BE2C (cell line): ENCODE data around the gene GNAI3.
A peak's percentile ranks its signal among the peaks of the same experiment; 100 is the strongest.

Experiments used
- DNase-seq: peaks from one replicate; pipeline ENCODE4 v3.0.0-alpha.2; 2020
- H3K27me3 ChIP-seq: fragments of 250-450 bp; sonication (Bioruptor Pico); 2 replicates; pipeline ENCODE4 v1.5.1; 2020; ENCODE audit warnings: mild to moderate bottlenecking
- H3K36me3 ChIP-seq: fragments of 250-450 bp; sonication (Bioruptor Pico); 2 replicates; pipeline ENCODE4 v1.5.1; 2020; ENCODE audit warnings: mild to moderate bottlenecking
- H3K4me1 ChIP-seq: fragments of 250-450 bp; sonication (Bioruptor Pico); 2 replicates; pipeline ENCODE4 v1.5.1; 2020
- H3K4me3 ChIP-seq: 2 replicates; pipeline ENCODE4 v1.5.1; 2011; ENCODE audit warnings: low read depth, low read length
- H3K9me3 ChIP-seq: fragments of 250-450 bp; sonication (Bioruptor Pico); 2 replicates; pipeline ENCODE4 v1.5.1; 2020
- TF ChIP-seq, protein P1 (sequence below): IDR thresholded peaks from 2 replicates; pipeline ENCODE4 v1.5.1; 2012; ENCODE audit warnings: mild to moderate bottlenecking, low read depth, low read length

Gene GNAI3

DNA sequence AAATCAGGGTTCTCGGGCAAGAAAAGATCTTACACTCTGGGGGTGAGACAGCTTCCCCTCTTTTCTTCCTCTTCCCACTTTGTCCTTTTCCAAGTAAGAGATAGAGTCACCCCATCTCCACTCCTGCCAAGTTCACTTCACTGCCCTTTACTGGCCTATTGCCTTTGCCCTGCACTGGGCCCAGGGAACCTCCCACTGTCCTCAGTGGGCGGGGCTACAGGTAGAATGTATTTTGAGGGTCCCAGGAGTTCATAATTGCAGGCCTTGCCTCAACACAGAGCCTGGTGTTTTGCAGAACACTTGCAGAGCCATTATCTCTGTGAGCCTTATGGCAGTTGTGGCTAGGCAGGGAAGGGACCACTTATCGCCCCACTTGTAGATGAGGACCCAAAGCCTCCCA lies 74.5 kb downstream of the GNAI3 start:
- TF ChIP-seq, protein P1, sequence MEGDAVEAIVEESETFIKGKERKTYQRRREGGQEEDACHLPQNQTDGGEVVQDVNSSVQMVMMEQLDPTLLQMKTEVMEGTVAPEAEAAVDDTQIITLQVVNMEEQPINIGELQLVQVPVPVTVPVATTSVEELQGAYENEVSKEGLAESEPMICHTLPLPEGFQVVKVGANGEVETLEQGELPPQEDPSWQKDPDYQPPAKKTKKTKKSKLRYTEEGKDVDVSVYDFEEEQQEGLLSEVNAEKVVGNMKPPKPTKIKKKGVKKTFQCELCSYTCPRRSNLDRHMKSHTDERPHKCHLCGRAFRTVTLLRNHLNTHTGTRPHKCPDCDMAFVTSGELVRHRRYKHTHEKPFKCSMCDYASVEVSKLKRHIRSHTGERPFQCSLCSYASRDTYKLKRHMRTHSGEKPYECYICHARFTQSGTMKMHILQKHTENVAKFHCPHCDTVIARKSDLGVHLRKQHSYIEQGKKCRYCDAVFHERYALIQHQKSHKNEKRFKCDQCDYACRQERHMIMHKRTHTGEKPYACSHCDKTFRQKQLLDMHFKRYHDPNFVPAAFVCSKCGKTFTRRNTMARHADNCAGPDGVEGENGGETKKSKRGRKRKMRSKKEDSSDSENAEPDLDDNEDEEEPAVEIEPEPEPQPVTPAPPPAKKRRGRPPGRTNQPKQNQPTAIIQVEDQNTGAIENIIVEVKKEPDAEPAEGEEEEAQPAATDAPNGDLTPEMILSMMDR: no peak

DNA sequence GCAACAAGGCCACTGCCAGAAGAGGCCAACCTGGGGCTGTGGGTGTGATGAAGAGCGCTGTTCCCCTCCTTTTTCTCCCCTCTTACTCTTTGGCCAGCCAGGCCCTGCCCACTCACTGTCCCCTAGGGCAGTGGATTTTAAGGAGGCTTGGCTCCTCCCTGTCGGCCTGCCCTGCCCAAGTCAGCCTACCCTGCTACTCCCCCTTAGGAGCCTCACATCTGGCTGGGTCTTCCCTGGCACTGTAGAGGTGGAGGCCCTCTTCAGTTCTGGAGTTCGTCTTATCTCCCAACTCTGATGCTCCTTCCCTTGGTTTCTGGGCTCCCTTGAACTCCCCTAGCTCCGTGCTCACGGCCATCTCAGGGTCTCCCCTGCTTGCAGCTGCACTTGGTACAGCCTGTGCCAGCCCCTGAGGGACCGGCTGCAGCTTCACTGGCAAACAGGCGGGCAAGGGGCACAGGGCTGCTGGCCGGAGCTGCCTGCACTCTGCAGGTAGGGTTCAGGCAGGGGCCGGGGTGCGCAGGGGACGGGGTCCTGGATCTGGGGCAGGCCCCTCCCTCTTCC lies 75.3 kb downstream of the GNAI3 start:
- H3K27me3 ChIP-seq: no peaks in the 10 kb centered on the region
- H3K4me3 ChIP-seq: no peak overlapping the region
- H3K4me1 ChIP-seq: peaks cover 42% of the 10 kb centered on the region
- TF ChIP-seq, protein P1: no peak
- DNase-seq: peak; percentile 10
- H3K9me3 ChIP-seq: no peaks in the 10 kb centered on the region
- peaks cover 40% of the 10 kb centered on the region for H3K36me3 ChIP-seq

More for the DNA sequence above, 74.5 kb downstream of the GNAI3 start:
- Histone ChIP-seq H3K9me3 (no peaks in the 10 kb centered on the region), H3K36me3 (peaks cover 32% of the 10 kb centered on the region), H3K27me3 (no peaks in the 10 kb centered on the region), H3K4me3 (no peak overlapping the region), H3K4me1 (peaks cover 49% of the 10 kb centered on the region)
- DNase-seq: no peak

DNA sequence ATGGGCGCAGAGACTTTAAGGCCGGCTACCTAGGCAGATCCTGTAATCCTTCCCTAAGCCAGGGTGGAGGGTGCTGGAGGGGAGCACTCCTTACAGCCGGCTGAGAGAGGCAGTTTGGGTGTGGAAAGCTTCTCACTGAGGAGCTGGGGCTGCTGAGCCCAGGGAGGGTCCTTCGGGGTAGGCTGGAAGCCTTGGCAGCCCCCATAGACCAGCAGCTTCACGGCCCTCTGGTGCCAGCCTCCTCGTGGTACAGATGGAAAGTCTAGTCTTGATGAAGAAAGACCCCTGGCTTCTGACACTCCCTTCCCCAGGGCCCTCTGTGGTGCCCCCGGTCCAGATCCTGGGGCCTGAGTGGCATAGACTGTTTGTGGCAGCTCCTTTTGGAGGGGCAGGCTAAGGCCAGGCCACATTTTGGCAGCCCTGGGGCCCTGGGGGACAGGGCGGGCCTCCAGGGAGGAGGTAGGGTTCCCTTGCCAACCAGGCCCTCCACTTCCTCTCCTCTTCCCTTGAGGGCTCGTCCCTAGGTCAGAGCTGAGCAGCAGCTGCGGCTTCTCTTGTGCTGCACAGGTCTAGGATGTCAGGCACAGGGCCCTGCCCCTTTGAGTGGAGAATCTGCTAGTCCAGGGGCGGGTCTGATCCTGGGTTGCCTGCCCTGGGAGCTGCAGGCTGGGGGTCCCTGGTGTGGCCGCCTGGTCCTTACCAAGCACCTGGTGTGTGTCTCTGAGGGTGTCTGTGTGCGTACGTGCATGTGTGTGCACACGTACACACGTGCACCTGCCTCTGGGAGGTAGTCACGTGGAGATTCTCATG lies 76.0 kb downstream of the GNAI3 start:
- peaks cover 47% of the 10 kb centered on the region for H3K36me3 ChIP-seq
- DNase-seq: peak; percentile 55
- no peaks in the 10 kb centered on the region for H3K27me3 ChIP-seq
- TF ChIP-seq, protein P1: no peak
- H3K4me3 ChIP-seq: no peak overlapping the region
- no peaks in the 10 kb centered on the region for H3K9me3 ChIP-seq
- peaks cover 34% of the 10 kb centered on the region for H3K4me1 ChIP-seq

GRCh38 chr1:109625176-109625575 lies 76.8 kb downstream of the GNAI3 start:
- no peak overlapping the region for H3K4me3 ChIP-seq
- no peaks in the 10 kb centered on the region for H3K27me3 ChIP-seq
- H3K36me3 ChIP-seq: peaks cover 55% of the 10 kb centered on the region
- H3K4me1 ChIP-seq: peaks cover 33% of the 10 kb centered on the region
- no peaks in the 10 kb centered on the region for H3K9me3 ChIP-seq
- TF ChIP-seq, protein P1: no peak
- peak; percentile 9 for DNase-seq

GRCh38 chr1:109625601-109626560 lies 77.5 kb downstream of the GNAI3 start:
- DNase-seq: peak; percentile 27
- no peaks in the 10 kb centered on the region for H3K27me3 ChIP-seq
- no peak overlapping the region for H3K4me3 ChIP-seq
- H3K36me3 ChIP-seq: peaks cover 59% of the 10 kb centered on the region
- TF ChIP-seq, protein P1: no peak
- H3K4me1 ChIP-seq: peaks cover 36% of the 10 kb centered on the region
- H3K9me3 ChIP-seq: no peaks in the 10 kb centered on the region
